ENCODE measurements around the gene AVEN.

DNA sequence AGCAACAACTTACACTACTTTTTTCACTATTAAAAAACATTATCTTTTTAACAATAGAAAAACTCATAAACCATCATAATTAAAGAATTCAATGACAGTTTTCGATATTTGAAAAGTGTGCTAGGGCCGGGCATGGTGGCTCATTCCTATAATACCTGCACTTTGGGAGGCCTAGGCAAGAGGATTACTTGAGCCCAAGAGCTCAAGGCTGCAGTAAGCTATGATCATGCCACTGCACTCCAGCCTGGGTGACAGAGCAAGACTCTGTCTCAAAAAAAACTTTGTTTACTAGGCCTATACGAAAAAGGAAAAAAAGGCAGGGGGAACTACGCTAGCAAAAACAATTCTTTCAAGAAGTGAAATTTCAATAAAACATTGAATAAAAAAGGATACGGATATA lies 28.1 kb downstream of the AVEN start:
- no peak for TF ChIP-seq RBFOX2 (IDR thresholded peaks at IDR 0.05; ENCODE audit: low read depth, low read length)
- TF ChIP-seq, protein P1, sequence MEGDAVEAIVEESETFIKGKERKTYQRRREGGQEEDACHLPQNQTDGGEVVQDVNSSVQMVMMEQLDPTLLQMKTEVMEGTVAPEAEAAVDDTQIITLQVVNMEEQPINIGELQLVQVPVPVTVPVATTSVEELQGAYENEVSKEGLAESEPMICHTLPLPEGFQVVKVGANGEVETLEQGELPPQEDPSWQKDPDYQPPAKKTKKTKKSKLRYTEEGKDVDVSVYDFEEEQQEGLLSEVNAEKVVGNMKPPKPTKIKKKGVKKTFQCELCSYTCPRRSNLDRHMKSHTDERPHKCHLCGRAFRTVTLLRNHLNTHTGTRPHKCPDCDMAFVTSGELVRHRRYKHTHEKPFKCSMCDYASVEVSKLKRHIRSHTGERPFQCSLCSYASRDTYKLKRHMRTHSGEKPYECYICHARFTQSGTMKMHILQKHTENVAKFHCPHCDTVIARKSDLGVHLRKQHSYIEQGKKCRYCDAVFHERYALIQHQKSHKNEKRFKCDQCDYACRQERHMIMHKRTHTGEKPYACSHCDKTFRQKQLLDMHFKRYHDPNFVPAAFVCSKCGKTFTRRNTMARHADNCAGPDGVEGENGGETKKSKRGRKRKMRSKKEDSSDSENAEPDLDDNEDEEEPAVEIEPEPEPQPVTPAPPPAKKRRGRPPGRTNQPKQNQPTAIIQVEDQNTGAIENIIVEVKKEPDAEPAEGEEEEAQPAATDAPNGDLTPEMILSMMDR (CRISPR knock-in tag; IDR thresholded peaks at IDR 0.05): no peak
- TF ChIP-seq, protein P2, sequence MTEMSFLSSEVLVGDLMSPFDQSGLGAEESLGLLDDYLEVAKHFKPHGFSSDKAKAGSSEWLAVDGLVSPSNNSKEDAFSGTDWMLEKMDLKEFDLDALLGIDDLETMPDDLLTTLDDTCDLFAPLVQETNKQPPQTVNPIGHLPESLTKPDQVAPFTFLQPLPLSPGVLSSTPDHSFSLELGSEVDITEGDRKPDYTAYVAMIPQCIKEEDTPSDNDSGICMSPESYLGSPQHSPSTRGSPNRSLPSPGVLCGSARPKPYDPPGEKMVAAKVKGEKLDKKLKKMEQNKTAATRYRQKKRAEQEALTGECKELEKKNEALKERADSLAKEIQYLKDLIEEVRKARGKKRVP (CRISPR knock-in tag; IDR thresholded peaks at IDR 0.05): no peak

Data from HepG2 (cell line).